ENCODE data around the gene PADI1. TPM values are rescaled to one million over a fixed set of nuclear protein-coding genes. Genes with fewer than 3 reads are reported as not detected.

Gene PADI1, protein sequence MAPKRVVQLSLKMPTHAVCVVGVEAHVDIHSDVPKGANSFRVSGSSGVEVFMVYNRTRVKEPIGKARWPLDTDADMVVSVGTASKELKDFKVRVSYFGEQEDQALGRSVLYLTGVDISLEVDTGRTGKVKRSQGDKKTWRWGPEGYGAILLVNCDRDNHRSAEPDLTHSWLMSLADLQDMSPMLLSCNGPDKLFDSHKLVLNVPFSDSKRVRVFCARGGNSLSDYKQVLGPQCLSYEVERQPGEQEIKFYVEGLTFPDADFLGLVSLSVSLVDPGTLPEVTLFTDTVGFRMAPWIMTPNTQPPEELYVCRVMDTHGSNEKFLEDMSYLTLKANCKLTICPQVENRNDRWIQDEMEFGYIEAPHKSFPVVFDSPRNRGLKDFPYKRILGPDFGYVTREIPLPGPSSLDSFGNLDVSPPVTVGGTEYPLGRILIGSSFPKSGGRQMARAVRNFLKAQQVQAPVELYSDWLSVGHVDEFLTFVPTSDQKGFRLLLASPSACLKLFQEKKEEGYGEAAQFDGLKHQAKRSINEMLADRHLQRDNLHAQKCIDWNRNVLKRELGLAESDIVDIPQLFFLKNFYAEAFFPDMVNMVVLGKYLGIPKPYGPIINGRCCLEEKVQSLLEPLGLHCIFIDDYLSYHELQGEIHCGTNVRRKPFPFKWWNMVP
- total RNA-seq, result under 1 TPM in 1 of 4 donors, not detected in 3; 0.14 TPM

DNA sequence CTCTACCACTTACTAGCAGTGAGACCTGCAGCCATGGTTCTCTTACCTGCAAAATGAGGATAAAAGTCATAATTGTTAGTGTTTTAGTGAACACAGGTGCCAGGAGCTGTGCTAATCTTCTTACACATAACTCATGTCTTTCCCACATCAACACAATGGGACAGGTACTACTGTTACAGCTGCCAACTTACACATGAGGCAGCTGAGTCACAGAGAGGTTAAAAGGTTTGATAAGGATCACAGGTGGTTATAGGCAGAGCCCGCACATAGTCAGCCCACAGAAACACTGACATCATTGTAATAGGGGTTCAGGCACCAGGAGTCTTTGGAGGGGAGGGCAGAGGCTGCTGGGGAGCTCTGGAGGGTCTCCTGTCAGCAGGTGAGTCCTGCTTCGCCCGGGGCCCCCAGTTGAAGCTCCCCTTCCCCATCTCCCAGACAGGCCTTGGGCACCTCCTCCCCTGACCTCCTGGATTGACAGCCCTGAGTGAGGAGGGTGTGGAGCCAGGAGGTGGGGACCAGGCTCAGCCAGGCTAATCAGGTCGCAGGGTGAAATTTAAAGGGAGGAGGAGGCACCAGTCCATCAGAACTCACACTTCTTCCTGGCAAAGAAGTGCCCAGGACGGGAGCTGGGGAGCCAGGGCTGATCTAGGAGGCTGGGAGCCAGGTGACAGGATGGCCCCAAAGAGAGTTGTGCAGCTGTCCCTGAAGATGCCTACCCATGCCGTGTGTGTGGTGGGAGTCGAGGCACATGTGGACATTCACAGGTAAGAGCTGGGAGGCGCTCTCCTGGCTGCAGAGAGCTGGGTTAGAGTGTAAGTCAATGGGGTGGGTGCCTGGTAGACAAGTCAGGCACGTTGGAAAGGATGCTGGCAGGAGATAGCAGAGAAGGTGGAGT, at the start of gene PADI1:
Gene PADI1, plus strand, starts transcription at position 583 of the 895 bp plus-strand sequence. Its CDS starts 90 bp downstream, at position 673.
- Histone ChIP-seq H3K9me3 (no peaks in the 10 kb centered on the region), H3K36me3 (no peaks in the 10 kb centered on the region), H3K27ac (no peak within 1 kb of the TSS), H3K4me3 (no peak within 1 kb of the TSS), H3K27me3 (peaks cover 4% of the 10 kb centered on the region), H3K4me1 (peaks cover 0 to 5% (median 0%) of the 10 kb centered on the region in 4 donors)
- in situ Hi-C loops (cut with MboI; ENCODE audit: low pct_ligation_motif_present in 1 of 4, low pct_unique_long_range_greater_than_20kb in 1 of 4, low sequenced_read_pairs in 3 of 4), result no loop called here
- TF ChIP-seq POLR2A (IDR thresholded peaks at IDR 0.05) (no peak), EP300 (IDR thresholded peaks at IDR 0.05; ENCODE audit: low read depth) (no peak), POLR2AphosphoS5 (IDR thresholded peaks at IDR 0.05) (no peak)
- TF ChIP-seq, protein P1, sequence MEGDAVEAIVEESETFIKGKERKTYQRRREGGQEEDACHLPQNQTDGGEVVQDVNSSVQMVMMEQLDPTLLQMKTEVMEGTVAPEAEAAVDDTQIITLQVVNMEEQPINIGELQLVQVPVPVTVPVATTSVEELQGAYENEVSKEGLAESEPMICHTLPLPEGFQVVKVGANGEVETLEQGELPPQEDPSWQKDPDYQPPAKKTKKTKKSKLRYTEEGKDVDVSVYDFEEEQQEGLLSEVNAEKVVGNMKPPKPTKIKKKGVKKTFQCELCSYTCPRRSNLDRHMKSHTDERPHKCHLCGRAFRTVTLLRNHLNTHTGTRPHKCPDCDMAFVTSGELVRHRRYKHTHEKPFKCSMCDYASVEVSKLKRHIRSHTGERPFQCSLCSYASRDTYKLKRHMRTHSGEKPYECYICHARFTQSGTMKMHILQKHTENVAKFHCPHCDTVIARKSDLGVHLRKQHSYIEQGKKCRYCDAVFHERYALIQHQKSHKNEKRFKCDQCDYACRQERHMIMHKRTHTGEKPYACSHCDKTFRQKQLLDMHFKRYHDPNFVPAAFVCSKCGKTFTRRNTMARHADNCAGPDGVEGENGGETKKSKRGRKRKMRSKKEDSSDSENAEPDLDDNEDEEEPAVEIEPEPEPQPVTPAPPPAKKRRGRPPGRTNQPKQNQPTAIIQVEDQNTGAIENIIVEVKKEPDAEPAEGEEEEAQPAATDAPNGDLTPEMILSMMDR (IDR thresholded peaks at IDR 0.05), result no peak
- intact Hi-C loops (cut with DNase I; ENCODE audit: low total_unique reads), result no loop called here
- WGBS, 2 donors (ENCODE audit: low coverage in 1 of 2), result 73% methylated on average over 9 of the region's 9 CpGs; no CpG with 5 or more reads in 1 of the 2 donors
- DNase-seq, result no peak

DNA sequence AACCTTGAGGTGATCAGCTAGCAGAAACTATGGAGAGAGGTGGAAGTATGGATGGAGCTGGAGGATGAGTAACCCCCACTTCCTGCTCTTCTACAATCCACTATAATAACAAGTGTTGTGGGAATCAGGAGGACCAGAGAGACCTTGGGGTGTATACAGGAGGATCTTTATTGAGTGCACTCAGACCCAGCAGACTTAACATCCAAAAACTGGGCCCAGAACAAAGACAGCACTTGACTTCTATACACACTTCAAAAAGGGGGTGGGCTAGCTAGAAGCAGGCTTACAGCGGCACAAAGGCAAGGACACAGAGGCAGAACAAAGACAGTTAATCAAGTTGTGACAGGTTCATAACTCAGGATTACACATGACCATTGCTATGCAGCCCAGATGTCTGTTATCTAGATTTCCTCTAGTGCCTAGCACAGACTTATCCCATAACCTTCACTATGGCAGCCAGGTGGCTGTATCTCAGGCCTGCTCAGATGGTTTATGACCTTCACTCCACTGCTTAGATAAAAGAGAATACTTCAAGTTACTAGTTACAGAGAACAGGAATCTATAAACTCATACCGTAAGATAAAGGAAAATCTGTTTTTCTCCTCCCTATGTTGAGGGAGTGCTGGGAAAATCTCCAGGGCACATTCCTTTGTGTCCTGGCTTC, 49.5 kb upstream of the PADI1 start:
- H3K27ac ChIP-seq, result no peak overlapping the region
- intact Hi-C loops (cut with DNase I; ENCODE audit: low total_unique reads), result loop anchor here (5.0 kb wide), 1 partner anchor 1628 kb away; the partner anchor contains the start of gene DNAJC16
- no peak for DNase-seq
- WGBS, 2 donors (ENCODE audit: low coverage in 1 of 2), result 21 to 25% methylated on average over 1 to 2 of the region's 2 CpGs
- peaks cover 0 to 3% (median 0%) of the 10 kb centered on the region in 4 donors for H3K4me1 ChIP-seq
- peaks cover 12 to 17% of the 10 kb centered on the region in 2 donors for H3K9me3 ChIP-seq
- peaks cover 19% of the 10 kb centered on the region for H3K27me3 ChIP-seq
- in situ Hi-C loops (cut with MboI; ENCODE audit: low pct_ligation_motif_present in 1 of 4, low pct_unique_long_range_greater_than_20kb in 1 of 4, low sequenced_read_pairs in 3 of 4), result no loop called here
- TF ChIP-seq EP300 (IDR thresholded peaks at IDR 0.05; ENCODE audit: low read depth) (no peak), POLR2A (IDR thresholded peaks at IDR 0.05) (no peak), POLR2AphosphoS5 (IDR thresholded peaks at IDR 0.05) (no peak)
- TF ChIP-seq, protein P1 (IDR thresholded peaks at IDR 0.05), result no peak
- no peaks in the 10 kb centered on the region for H3K36me3 ChIP-seq
- H3K4me3 ChIP-seq, result no peak overlapping the region

DNA sequence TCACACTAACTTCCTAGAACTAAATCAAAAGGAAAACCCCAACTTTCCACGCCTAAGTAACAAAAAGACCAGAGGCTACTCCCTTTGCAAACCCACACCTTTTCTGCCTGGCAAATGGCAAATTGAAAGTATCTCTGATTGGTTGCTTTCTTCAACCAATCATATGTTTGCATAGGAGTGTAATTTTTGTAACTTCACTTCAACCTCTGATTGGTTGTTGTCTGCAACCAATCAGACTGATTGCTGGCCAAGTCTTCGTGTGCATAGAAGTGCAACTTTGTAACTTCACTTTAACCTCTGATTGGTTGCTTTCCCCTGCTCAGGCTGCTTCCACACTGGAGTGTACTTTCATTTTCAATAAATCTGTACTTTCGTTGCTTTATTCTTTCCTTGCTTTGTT, 48.8 kb upstream of the PADI1 start:
- Histone ChIP-seq H3K27ac (no peak overlapping the region), H3K4me1 (peaks cover 0 to 3% (median 0%) of the 10 kb centered on the region in 4 donors), H3K4me3 (no peak overlapping the region), H3K36me3 (no peaks in the 10 kb centered on the region), H3K27me3 (peaks cover 14% of the 10 kb centered on the region), H3K9me3 (peaks cover 12 to 17% of the 10 kb centered on the region in 2 donors)
- intact Hi-C loops (cut with DNase I; ENCODE audit: low total_unique reads), result loop anchor here (5.0 kb wide), 1 partner anchor 1629 kb away; the partner anchor contains the start of gene DNAJC16
- no peak for TF ChIP-seq POLR2A (IDR thresholded peaks at IDR 0.05)
- TF ChIP-seq, protein P1 (IDR thresholded peaks at IDR 0.05), result no peak
- TF ChIP-seq EP300 (IDR thresholded peaks at IDR 0.05; ENCODE audit: low read depth), result no peak
- TF ChIP-seq POLR2AphosphoS5 (IDR thresholded peaks at IDR 0.05), result no peak
- 36 to 39% methylated on average over 3 of the region's 3 CpGs for WGBS, 2 donors (ENCODE audit: low coverage in 1 of 2)
- DNase-seq, result no peak
- in situ Hi-C loops (cut with MboI; ENCODE audit: low pct_ligation_motif_present in 1 of 4, low pct_unique_long_range_greater_than_20kb in 1 of 4, low sequenced_read_pairs in 3 of 4), result no loop called here
